Measurements from ENCODE around the gene JADE2.
"Not testable (repeated sequence)": the region's sequence is repeated elsewhere in the genome, so short reads cannot be mapped to it uniquely, and the experiment has no call there.

The JADE2 gene

GRCh38 chr5:134545070-134545868 is 19.8 kb downstream of the JADE2 start:
- Mint-ChIP-seq H3K9me3 (no peaks in the 10 kb centered on the region), H3K4me1 (ENCODE audit: low read depth) (peaks cover 23% of the 10 kb centered on the region), H3K36me3 (ENCODE audit: low read depth) (peaks cover 38% of the 10 kb centered on the region), H3K27ac (peak overlapping the region; percentile 84), H3K27me3 (ENCODE audit: low read depth) (no peaks in the 10 kb centered on the region), H3K4me3 (peak overlapping the region; percentile 55)
- no peak for DNase-seq (ENCODE audit: low spot score)

GRCh38 chr5:134547066-134547465 is 21.6 kb downstream of the JADE2 start:
- Mint-ChIP-seq H3K4me3 (no peak overlapping the region), H3K4me1 (ENCODE audit: low read depth) (peaks cover 28% of the 10 kb centered on the region), H3K27ac (no peak overlapping the region), H3K36me3 (ENCODE audit: low read depth) (peaks cover 35% of the 10 kb centered on the region), H3K9me3 (no peaks in the 10 kb centered on the region), H3K27me3 (ENCODE audit: low read depth) (no peaks in the 10 kb centered on the region)
- no peak for DNase-seq (ENCODE audit: low spot score)

GRCh38 chr5:134547579-134547978 is 22.1 kb downstream of the JADE2 start:
- Mint-ChIP-seq H3K4me1 (ENCODE audit: low read depth) (peaks cover 28% of the 10 kb centered on the region), H3K36me3 (ENCODE audit: low read depth) (peaks cover 34% of the 10 kb centered on the region), H3K9me3 (no peaks in the 10 kb centered on the region), H3K27ac (no peak overlapping the region), H3K4me3 (no peak overlapping the region), H3K27me3 (ENCODE audit: low read depth) (no peaks in the 10 kb centered on the region)
- no peak for DNase-seq (ENCODE audit: low spot score)

- Mint-ChIP-seq H3K4me1 (ENCODE audit: low read depth) (peaks cover 28% of the 10 kb centered on the region), H3K9me3 (no peaks in the 10 kb centered on the region), H3K36me3 (ENCODE audit: low read depth) (peaks cover 34% of the 10 kb centered on the region), H3K27me3 (ENCODE audit: low read depth) (no peaks in the 10 kb centered on the region), H3K27ac (no peak overlapping the region), H3K4me3 (no peak overlapping the region)
- DNase-seq (ENCODE audit: low spot score): no peak
These were observed 22.7 kb downstream of the JADE2 start for GRCh38 chr5:134547999-134548658.

GRCh38 chr5:134549714-134550113 is 24.2 kb downstream of the JADE2 start:
- Mint-ChIP-seq H3K27me3 (ENCODE audit: low read depth) (no peaks in the 10 kb centered on the region), H3K36me3 (ENCODE audit: low read depth) (peaks cover 25% of the 10 kb centered on the region), H3K9me3 (no peaks in the 10 kb centered on the region), H3K4me3 (no peak overlapping the region), H3K4me1 (ENCODE audit: low read depth) (peaks cover 22% of the 10 kb centered on the region), H3K27ac (no peak overlapping the region)
- no peak for DNase-seq (ENCODE audit: low spot score)

GRCh38 chr5:134550271-134551214 is 25.1 kb downstream of the JADE2 start:
- H3K4me1 Mint-ChIP-seq (ENCODE audit: low read depth): peaks cover 21% of the 10 kb centered on the region

GRCh38 chr5:134551901-134552300 is 26.4 kb downstream of the JADE2 start:
- no peak overlapping the region for H3K27ac Mint-ChIP-seq
- no peaks in the 10 kb centered on the region for H3K9me3 Mint-ChIP-seq
- DNase-seq (ENCODE audit: low spot score): no peak
- peaks cover 37% of the 10 kb centered on the region for H3K36me3 Mint-ChIP-seq (ENCODE audit: low read depth)
- H3K4me3 Mint-ChIP-seq: no peak overlapping the region
- H3K4me1 Mint-ChIP-seq (ENCODE audit: low read depth): peaks cover 30% of the 10 kb centered on the region
- no peaks in the 10 kb centered on the region for H3K27me3 Mint-ChIP-seq (ENCODE audit: low read depth)

More at GRCh38 chr5:134550271-134551214, 25.1 kb downstream of the JADE2 start:
- H3K27ac Mint-ChIP-seq: peak overlapping the region; percentile 17
- no peak for DNase-seq (ENCODE audit: low spot score)
- H3K9me3 Mint-ChIP-seq: no peaks in the 10 kb centered on the region
- H3K27me3 Mint-ChIP-seq (ENCODE audit: low read depth): no peaks in the 10 kb centered on the region
- no peak overlapping the region for H3K4me3 Mint-ChIP-seq
- peaks cover 29% of the 10 kb centered on the region for H3K36me3 Mint-ChIP-seq (ENCODE audit: low read depth)

- H3K27me3 Mint-ChIP-seq (ENCODE audit: low read depth): no peaks in the 10 kb centered on the region
- no peaks in the 10 kb centered on the region for H3K9me3 Mint-ChIP-seq
- peaks cover 35% of the 10 kb centered on the region for H3K36me3 Mint-ChIP-seq (ENCODE audit: low read depth)
- H3K4me3 Mint-ChIP-seq: no peak overlapping the region
- DNase-seq (ENCODE audit: low spot score): no peak
- no peak overlapping the region for H3K27ac Mint-ChIP-seq
- H3K4me1 Mint-ChIP-seq (ENCODE audit: low read depth): peaks cover 30% of the 10 kb centered on the region
These were observed 26.8 kb downstream of the JADE2 start for GRCh38 chr5:134552301-134552700.

- not testable (repeated sequence) for DNase-seq (ENCODE audit: low spot score); H3K27ac Mint-ChIP-seq; H3K27me3 Mint-ChIP-seq (ENCODE audit: low read depth); H3K9me3 Mint-ChIP-seq; H3K4me3 Mint-ChIP-seq
- Mint-ChIP-seq H3K4me1 (ENCODE audit: low read depth) (peaks cover 30% of the 10 kb centered on the region), H3K36me3 (ENCODE audit: low read depth) (peaks cover 35% of the 10 kb centered on the region)
These were observed 27.2 kb downstream of the JADE2 start for GRCh38 chr5:134552716-134553115.

- no peak overlapping the region for H3K4me3 Mint-ChIP-seq
- H3K9me3 Mint-ChIP-seq: no peaks in the 10 kb centered on the region
- no peak for DNase-seq (ENCODE audit: low spot score)
- H3K36me3 Mint-ChIP-seq (ENCODE audit: low read depth): peaks cover 29% of the 10 kb centered on the region
- no peaks in the 10 kb centered on the region for H3K27me3 Mint-ChIP-seq (ENCODE audit: low read depth)
- peak overlapping the region; percentile 62 for H3K27ac Mint-ChIP-seq
- peaks cover 30% of the 10 kb centered on the region for H3K4me1 Mint-ChIP-seq (ENCODE audit: low read depth)
These were observed 28.4 kb downstream of the JADE2 start for GRCh38 chr5:134553821-134554267.

GRCh38 chr5:134554319-134555222 is 29.1 kb downstream of the JADE2 start:
- DNase-seq (ENCODE audit: low spot score): peak; percentile 41
- Mint-ChIP-seq H3K27ac (peak overlapping the region; percentile 88), H3K4me3 (peak overlapping the region; percentile 62), H3K27me3 (ENCODE audit: low read depth) (no peaks in the 10 kb centered on the region), H3K9me3 (no peaks in the 10 kb centered on the region), H3K4me1 (ENCODE audit: low read depth) (peaks cover 30% of the 10 kb centered on the region), H3K36me3 (ENCODE audit: low read depth) (peaks cover 27% of the 10 kb centered on the region)

GRCh38 chr5:134555223-134555889 is 29.9 kb downstream of the JADE2 start:
- Mint-ChIP-seq H3K27ac (peak overlapping the region; percentile 88), H3K9me3 (no peaks in the 10 kb centered on the region), H3K4me1 (ENCODE audit: low read depth) (peaks cover 30% of the 10 kb centered on the region), H3K4me3 (peak overlapping the region; percentile 62), H3K27me3 (ENCODE audit: low read depth) (no peaks in the 10 kb centered on the region), H3K36me3 (ENCODE audit: low read depth) (peaks cover 34% of the 10 kb centered on the region)
- no peak for DNase-seq (ENCODE audit: low spot score)

Data from T-helper 2 cell treated with Interferon-gamma antibody and Interleukin-4, amounts not matched to agents 5 μg/mL and 100 μg/mL, for 36 hours (primary cell).